Natural killer cell (primary cell): Measurements from ENCODE around the gene EIF4E1B. TPM values are rescaled to one million over a fixed set of nuclear protein-coding genes. Genes with fewer than 3 reads are reported as not detected.

Experiments used
- ATAC-seq, 3 donors: fragments of 150-1000 bp in 2 of 3; fragments of 200-7000 bp in 1 of 3; cut with Tn5 transposase; 1 replicate in 1 of 3; 2 replicates in 2 of 3; pipeline ENCODE4 v1.10.0; 2021; ENCODE audit warnings: mild to moderate bottlenecking in 2 of 3, moderate library complexity in 2 of 3
- DNase-seq, 2 donors: peaks; one replicate each; pipeline versions ENCODE4 v3.0.0 to v3.0.0-alpha.2; 2013 to 2021; ENCODE audit warnings: mixed read lengths in 1 of 2
- H3K27ac ChIP-seq: one replicate; pipeline ENCODE4 v1.5.1; 2013; ENCODE audit warnings: mild to moderate bottlenecking, low read length
- H3K27me3 ChIP-seq: one replicate; pipeline ENCODE4 v1.6.1; 2013; ENCODE audit warnings: low read length; ENCODE audit not compliant: control insufficient read depth, insufficient read depth
- H3K36me3 ChIP-seq: one replicate; pipeline ENCODE4 v1.6.1; 2013; ENCODE audit warnings: low read length; ENCODE audit not compliant: control insufficient read depth, insufficient read depth
- H3K4me1 ChIP-seq: one replicate; pipeline ENCODE4 v1.6.1; 2013; ENCODE audit warnings: low read length; ENCODE audit not compliant: control insufficient read depth, insufficient read depth
- H3K4me3 ChIP-seq: one replicate; pipeline ENCODE4 v1.5.1; 2013; ENCODE audit warnings: low read length
- H3K9me3 ChIP-seq: one replicate; pipeline ENCODE4 v1.6.1; 2013; ENCODE audit warnings: low read length; ENCODE audit not compliant: control insufficient read depth, insufficient read depth
- H3K27ac Mint-ChIP-seq, 2 donors: one replicate each; pipeline ENCODE4 v1.8.0; 2022; ENCODE audit warnings: mild to moderate bottlenecking in 2 of 2, mixed read lengths in 2 of 2, moderate library complexity in 1 of 2
- H3K27me3 Mint-ChIP-seq, 2 donors: one replicate each; pipeline ENCODE4 v1.8.0; 2022; ENCODE audit warnings: low read depth in 2 of 2, mixed read lengths in 2 of 2
- H3K36me3 Mint-ChIP-seq: one replicate; pipeline ENCODE4 v1.8.0; 2022; ENCODE audit warnings: mixed read lengths
- H3K4me1 Mint-ChIP-seq, 2 donors: one replicate each; pipeline ENCODE4 v1.8.0; 2022; ENCODE audit warnings: mixed read lengths in 2 of 2
- H3K4me3 Mint-ChIP-seq: one replicate; pipeline ENCODE4 v1.8.0; 2022; ENCODE audit warnings: mild to moderate bottlenecking, moderate library complexity, mixed read lengths
- H3K9me3 Mint-ChIP-seq, 2 donors: one replicate each; pipeline ENCODE4 v1.8.0; 2022; ENCODE audit warnings: mixed read lengths in 2 of 2
- CTCF ChIP-seq: fragments of 200-600 bp; IDR thresholded peaks from one replicate; pipeline ENCODE4 v1.8.0; 2022; ENCODE audit warnings: antibody characterized with exemption
- WGBS: methylation state at CpG from one replicate; pipeline ENCODE4 v1.1.7; 2013; ENCODE audit warnings: missing lambda C conversion rate; ENCODE audit not compliant: insufficient coverage; 5-methylcytosine and 5-hydroxymethylcytosine counted together
- intact Hi-C: fragments of 100-400 bp; cut with micrococcal nuclease; formaldehyde crosslinking; loops from one replicate; pipeline ENCODE4 v1.14.2; 2022
- total RNA-seq, 4 donors: library from RNA; stranded (reverse); fragments of 120-200 nt in 1 of 4; gene quantifications; one replicate each; pipeline versions ENCODE4 v1.2.3 to v1.2.4, GENCODE V29; 2013 to 2022

EIF4E1B gene
- total RNA-seq, 3 donors from 2014 or later (not counting 1 experiment from before 2014, with no cell fraction given) = not detected

GRCh38 chr5:176680226-176680563 lies 49.7 kb downstream of the EIF4E1B start:
- 7% methylated on average over 32 of the region's 33 CpGs for WGBS
- DNase-seq = no peak
- H3K27ac ChIP-seq = no peak overlapping the region
- Mint-ChIP-seq H3K27me3 (peaks cover 52 to 67% of the 10 kb centered on the region in 2 donors), H3K27ac (no peak overlapping the region), H3K4me3 (no peak overlapping the region), H3K36me3 (peaks cover 5% of the 10 kb centered on the region), H3K4me1 (no peaks in the 10 kb centered on the region), H3K9me3 (peaks cover 2 to 3% of the 10 kb centered on the region in 2 donors)
- no peak overlapping the region for H3K4me3 ChIP-seq
- H3K9me3 ChIP-seq = no peaks in the 10 kb centered on the region
- intact Hi-C loops = no loop called here
- no peak for TF ChIP-seq CTCF
- no peaks in the 10 kb centered on the region for H3K36me3 ChIP-seq
- H3K4me1 ChIP-seq = peaks cover under 1% of the 10 kb centered on the region
- H3K27me3 ChIP-seq = peaks cover 35% of the 10 kb centered on the region
- no peak for ATAC-seq

- H3K4me3 Mint-ChIP-seq = no peak overlapping the region
These were observed 51.6 kb downstream of the EIF4E1B start for GRCh38 chr5:176682016-176682531.

GRCh38 chr5:176685010-176685409 lies 54.5 kb downstream of the EIF4E1B start:
- Mint-ChIP-seq H3K27ac (no peak overlapping the region), H3K36me3 (peaks cover 7% of the 10 kb centered on the region), H3K4me1 (no peaks in the 10 kb centered on the region), H3K9me3 (peaks cover 2 to 4% of the 10 kb centered on the region in 2 donors), H3K4me3 (no peak overlapping the region), H3K27me3 (peaks cover 44 to 61% of the 10 kb centered on the region in 2 donors)
- Histone ChIP-seq H3K36me3 (no peaks in the 10 kb centered on the region), H3K4me3 (no peak overlapping the region), H3K4me1 (no peaks in the 10 kb centered on the region), H3K27me3 (peaks cover 21% of the 10 kb centered on the region), H3K27ac (no peak overlapping the region), H3K9me3 (peaks cover 7% of the 10 kb centered on the region)
- ATAC-seq = no peak
- DNase-seq = no peak
- no peak for TF ChIP-seq CTCF
- intact Hi-C loops = no loop called here

More at GRCh38 chr5:176682016-176682531, 51.6 kb downstream of the EIF4E1B start:
- Histone ChIP-seq H3K4me3 (no peak overlapping the region), H3K9me3 (no peaks in the 10 kb centered on the region), H3K27ac (no peak overlapping the region), H3K4me1 (no peaks in the 10 kb centered on the region), H3K36me3 (no peaks in the 10 kb centered on the region), H3K27me3 (peaks cover 31% of the 10 kb centered on the region)
- no peak for ATAC-seq
- Mint-ChIP-seq H3K4me1 (no peaks in the 10 kb centered on the region), H3K9me3 (peaks cover 2 to 4% of the 10 kb centered on the region in 2 donors), H3K36me3 (peaks cover 7% of the 10 kb centered on the region), H3K27ac (no peak overlapping the region), H3K27me3 (peaks cover 61 to 77% of the 10 kb centered on the region in 2 donors)
- intact Hi-C loops = no loop called here
- TF ChIP-seq CTCF = no peak
- no peak for DNase-seq
- 78% methylated on average over 5 of the region's 6 CpGs for whole genome bisulfite sequencing

- Mint-ChIP-seq H3K4me3 (no peak overlapping the region), H3K4me1 (no peaks in the 10 kb centered on the region), H3K27me3 (peaks cover 44 to 65% of the 10 kb centered on the region in 2 donors), H3K27ac (no peak overlapping the region), H3K36me3 (peaks cover 7% of the 10 kb centered on the region), H3K9me3 (peaks cover 2 to 4% of the 10 kb centered on the region in 2 donors)
- TF ChIP-seq CTCF = no peak
- Histone ChIP-seq H3K27ac (no peak overlapping the region), H3K9me3 (peaks cover 7% of the 10 kb centered on the region), H3K36me3 (no peaks in the 10 kb centered on the region), H3K4me3 (no peak overlapping the region), H3K27me3 (peaks cover 12% of the 10 kb centered on the region), H3K4me1 (no peaks in the 10 kb centered on the region)
- DNase-seq = no peak
- intact Hi-C loops = no loop called here
- no peak for ATAC-seq
- 94% methylated on average over 10 of the region's 10 CpGs for WGBS
These were observed 56.8 kb downstream of the EIF4E1B start for GRCh38 chr5:176687247-176687646.
